Esophagus squamous epithelium (tissue), 4 donors: ENCODE results near the gene IFT80.
A peak's percentile ranks its signal among the peaks of the same experiment; 100 is the strongest.

Experiments
- POLR2A ChIP-seq, 4 donors: fragments of 450-650 bp; IDR thresholded peaks; one replicate each; pipeline ENCODE4 v1.6.1; 2017; ENCODE audit warnings: antibody characterized with exemption in 4 of 4, mild to moderate bottlenecking in 4 of 4, moderate library complexity in 3 of 4
- TF ChIP-seq, protein P1 (sequence below), 6 experiments: fragments of 450-650 bp in 4 of 6; fragments of 200-600 bp in 2 of 6; sonication (generic) in 2 of 6; IDR thresholded peaks; one replicate each; pipeline ENCODE4 v1.5.1; 2016 to 2019; ENCODE audit warnings: antibody characterized with exemption in 6 of 6, mild to moderate bottlenecking in 4 of 6, moderate library complexity in 4 of 6

DNA sequence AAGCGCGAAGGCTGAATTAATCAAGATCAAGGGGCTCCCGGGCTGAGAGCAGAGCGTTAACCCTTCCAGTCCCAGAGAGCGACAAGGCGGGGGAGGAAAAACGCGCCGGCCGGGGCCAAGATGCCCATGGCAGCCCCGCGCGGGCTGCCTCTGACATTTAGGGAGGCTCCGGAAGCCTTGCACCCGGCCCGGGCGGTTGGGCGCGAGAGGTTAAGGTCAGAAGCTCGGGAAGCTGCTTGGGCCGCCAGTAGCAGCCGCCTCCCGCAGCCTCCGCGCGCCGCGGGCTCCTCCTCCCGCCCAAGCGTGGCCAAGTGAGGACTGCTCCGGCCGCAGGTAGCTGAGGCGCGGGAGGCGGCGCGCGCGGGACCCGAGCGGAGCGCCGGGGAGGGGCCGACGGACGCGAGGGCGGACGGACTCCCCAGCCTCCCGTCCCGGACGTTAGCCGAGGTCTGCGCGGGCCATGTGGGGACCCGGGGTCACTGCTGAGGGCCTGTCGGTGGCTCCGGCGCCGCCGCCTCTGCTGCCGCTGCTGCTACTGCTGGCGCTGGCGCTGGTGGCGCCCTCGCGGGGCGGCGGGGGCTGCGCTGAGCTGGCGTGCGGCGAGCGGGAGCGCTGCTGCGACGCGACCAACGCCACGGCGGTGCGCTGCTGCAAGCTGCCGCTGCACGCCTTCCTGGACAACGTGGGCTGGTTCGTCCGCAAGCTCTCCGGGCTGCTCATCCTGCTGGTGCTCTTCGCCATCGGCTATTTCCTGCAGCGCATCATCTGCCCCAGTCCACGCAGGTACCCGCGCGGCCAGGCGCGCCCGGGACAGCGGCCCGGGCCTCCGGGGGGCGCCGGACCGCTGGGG, 173.6 kb downstream of the IFT80 start, which contains the start of gene C3orf80:
- TF ChIP-seq, protein P1, sequence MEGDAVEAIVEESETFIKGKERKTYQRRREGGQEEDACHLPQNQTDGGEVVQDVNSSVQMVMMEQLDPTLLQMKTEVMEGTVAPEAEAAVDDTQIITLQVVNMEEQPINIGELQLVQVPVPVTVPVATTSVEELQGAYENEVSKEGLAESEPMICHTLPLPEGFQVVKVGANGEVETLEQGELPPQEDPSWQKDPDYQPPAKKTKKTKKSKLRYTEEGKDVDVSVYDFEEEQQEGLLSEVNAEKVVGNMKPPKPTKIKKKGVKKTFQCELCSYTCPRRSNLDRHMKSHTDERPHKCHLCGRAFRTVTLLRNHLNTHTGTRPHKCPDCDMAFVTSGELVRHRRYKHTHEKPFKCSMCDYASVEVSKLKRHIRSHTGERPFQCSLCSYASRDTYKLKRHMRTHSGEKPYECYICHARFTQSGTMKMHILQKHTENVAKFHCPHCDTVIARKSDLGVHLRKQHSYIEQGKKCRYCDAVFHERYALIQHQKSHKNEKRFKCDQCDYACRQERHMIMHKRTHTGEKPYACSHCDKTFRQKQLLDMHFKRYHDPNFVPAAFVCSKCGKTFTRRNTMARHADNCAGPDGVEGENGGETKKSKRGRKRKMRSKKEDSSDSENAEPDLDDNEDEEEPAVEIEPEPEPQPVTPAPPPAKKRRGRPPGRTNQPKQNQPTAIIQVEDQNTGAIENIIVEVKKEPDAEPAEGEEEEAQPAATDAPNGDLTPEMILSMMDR (IDR thresholded peaks at IDR 0.05), result peak in 2 of 6 experiments; percentile 16 to 25
- TF ChIP-seq POLR2A (IDR thresholded peaks at IDR 0.05), result no peak
